Mucosa of descending colon (tissue), 3 donors: ENCODE data around the gene RSPH6A. TPM values are rescaled to one million over a fixed set of nuclear protein-coding genes. Genes with fewer than 3 reads are reported as not detected.
A peak's percentile ranks its signal among the peaks of the same experiment; 100 is the strongest.

Source experiments
- ATAC-seq: fragments of 200-7000 bp; cut with Tn5 transposase; one replicate; pipeline ENCODE4 v1.9.1; 2020; ENCODE audit warnings: mild to moderate bottlenecking, moderate library complexity
- DNase-seq, 3 donors: peaks; one replicate each; pipeline ENCODE4 v3.0.0-alpha.2; 2020
- H3K36me3 ChIP-seq: fragments of 200-600 bp; one replicate; pipeline ENCODE4 v1.8.0; 2021; ENCODE audit warnings: low read depth, mild to moderate bottlenecking
- H3K4me1 ChIP-seq: fragments of 200-600 bp; one replicate; pipeline ENCODE4 v1.8.0; 2021; ENCODE audit warnings: low read depth, mild to moderate bottlenecking
- H3K4me3 ChIP-seq: fragments of 200-600 bp; one replicate; pipeline ENCODE4 v1.8.0; 2021; ENCODE audit warnings: mild to moderate bottlenecking
- H3K9me3 ChIP-seq: fragments of 200-600 bp; one replicate; pipeline ENCODE4 v1.8.0; 2021; ENCODE audit warnings: mild to moderate bottlenecking
- intact Hi-C, 2 donors: fragments of 100-400 bp; cut with DNase I in 1 of 2; cut with micrococcal nuclease in 1 of 2; formaldehyde crosslinking; loops; one replicate each; pipeline versions ENCODE4 v1.11.0 to v1.11.1; 2022; cut with DNase I, micrococcal nuclease
- total RNA-seq, 3 donors: library from RNA; stranded (reverse); fragmentation: NEBNext Ultra II Directional in 2 of 3; extraction: Animal tissue kit (Norgen Biotek cat#: 25700) in 2 of 3; gene quantifications; one replicate each; pipeline versions ENCODE4 v1.2.1 to v1.2.4, GENCODE V29; 2021 to 2023
- TF ChIP-seq, protein P1 (sequence below): fragments of 200-600 bp; IDR thresholded peaks from one replicate; pipeline ENCODE4 v1.8.0; 2022; ENCODE audit warnings: antibody characterized with exemption, mild to moderate bottlenecking
- donor health status: DM: no; HTN: no; CAD: no; lungs with moderate emphysema.
- donor health status: DM: no; HTN: no; CAD: no.
- donor health status: DM: no; HTN: yes; CAD: no.

RSPH6A gene
- total RNA-seq, 3 donors from 2014 or later = 0.16 to 0.24 (median 0.20) TPM

DNA sequence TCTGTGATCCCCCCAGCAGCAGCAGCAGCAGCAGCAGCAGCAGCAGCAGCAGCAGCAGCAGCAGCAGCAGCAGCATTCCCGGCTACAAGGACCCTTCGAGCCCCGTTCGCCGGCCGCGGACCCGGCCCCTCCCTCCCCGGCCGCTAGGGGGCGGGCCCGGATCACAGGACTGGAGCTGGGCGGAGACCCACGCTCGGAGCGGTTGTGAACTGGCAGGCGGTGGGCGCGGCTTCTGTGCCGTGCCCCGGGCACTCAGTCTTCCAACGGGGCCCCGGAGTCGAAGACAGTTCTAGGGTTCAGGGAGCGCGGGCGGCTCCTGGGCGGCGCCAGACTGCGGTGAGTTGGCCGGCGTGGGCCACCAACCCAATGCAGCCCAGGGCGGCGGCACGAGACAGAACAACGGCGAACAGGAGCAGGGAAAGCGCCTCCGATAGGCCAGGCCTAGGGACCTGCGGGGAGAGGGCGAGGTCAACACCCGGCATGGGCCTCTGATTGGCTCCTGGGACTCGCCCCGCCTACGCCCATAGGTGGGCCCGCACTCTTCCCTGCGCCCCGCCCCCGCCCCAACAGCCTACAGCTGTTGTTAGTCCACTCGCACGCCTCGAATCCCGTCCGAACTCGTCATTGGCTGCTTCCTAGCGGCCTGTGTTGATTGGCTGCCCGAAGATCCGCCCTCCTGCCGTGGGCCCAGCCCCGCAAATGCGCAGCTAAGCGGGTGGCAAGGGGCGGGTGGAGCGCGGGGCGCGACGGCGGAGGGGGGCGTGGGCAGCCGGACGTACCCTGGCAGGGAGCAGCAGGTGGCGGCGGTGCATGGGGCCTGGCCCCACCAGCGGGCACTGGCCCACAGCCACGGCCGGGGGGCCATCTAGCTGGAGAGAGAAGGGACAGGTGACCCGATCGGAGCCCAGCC, 44.7 kb downstream of the RSPH6A start:
- Histone ChIP-seq H3K4me1 (peaks cover 22% of the 10 kb centered on the region), H3K36me3 (no peaks in the 10 kb centered on the region), H3K9me3 (no peaks in the 10 kb centered on the region), H3K4me3 (peak overlapping the region; percentile 19)
- peak; percentile 77 for ATAC-seq
- TF ChIP-seq, protein P1, sequence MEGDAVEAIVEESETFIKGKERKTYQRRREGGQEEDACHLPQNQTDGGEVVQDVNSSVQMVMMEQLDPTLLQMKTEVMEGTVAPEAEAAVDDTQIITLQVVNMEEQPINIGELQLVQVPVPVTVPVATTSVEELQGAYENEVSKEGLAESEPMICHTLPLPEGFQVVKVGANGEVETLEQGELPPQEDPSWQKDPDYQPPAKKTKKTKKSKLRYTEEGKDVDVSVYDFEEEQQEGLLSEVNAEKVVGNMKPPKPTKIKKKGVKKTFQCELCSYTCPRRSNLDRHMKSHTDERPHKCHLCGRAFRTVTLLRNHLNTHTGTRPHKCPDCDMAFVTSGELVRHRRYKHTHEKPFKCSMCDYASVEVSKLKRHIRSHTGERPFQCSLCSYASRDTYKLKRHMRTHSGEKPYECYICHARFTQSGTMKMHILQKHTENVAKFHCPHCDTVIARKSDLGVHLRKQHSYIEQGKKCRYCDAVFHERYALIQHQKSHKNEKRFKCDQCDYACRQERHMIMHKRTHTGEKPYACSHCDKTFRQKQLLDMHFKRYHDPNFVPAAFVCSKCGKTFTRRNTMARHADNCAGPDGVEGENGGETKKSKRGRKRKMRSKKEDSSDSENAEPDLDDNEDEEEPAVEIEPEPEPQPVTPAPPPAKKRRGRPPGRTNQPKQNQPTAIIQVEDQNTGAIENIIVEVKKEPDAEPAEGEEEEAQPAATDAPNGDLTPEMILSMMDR = peak; percentile 89
- peak; percentile 95 to 98 (median 96) for DNase-seq
- intact Hi-C loops = no loop called here

GRCh38 chr19:45769821-45770191, 45.3 kb downstream of the RSPH6A start:
- intact Hi-C loops = no loop called here
- Histone ChIP-seq H3K4me1 (peaks cover 23% of the 10 kb centered on the region), H3K4me3 (peak overlapping the region; percentile 19), H3K9me3 (no peaks in the 10 kb centered on the region), H3K36me3 (no peaks in the 10 kb centered on the region)
- ATAC-seq = peak; percentile 3
- peak; percentile 64 to 80 (median 76) for DNase-seq
- TF ChIP-seq, protein P1 = no peak

DNA sequence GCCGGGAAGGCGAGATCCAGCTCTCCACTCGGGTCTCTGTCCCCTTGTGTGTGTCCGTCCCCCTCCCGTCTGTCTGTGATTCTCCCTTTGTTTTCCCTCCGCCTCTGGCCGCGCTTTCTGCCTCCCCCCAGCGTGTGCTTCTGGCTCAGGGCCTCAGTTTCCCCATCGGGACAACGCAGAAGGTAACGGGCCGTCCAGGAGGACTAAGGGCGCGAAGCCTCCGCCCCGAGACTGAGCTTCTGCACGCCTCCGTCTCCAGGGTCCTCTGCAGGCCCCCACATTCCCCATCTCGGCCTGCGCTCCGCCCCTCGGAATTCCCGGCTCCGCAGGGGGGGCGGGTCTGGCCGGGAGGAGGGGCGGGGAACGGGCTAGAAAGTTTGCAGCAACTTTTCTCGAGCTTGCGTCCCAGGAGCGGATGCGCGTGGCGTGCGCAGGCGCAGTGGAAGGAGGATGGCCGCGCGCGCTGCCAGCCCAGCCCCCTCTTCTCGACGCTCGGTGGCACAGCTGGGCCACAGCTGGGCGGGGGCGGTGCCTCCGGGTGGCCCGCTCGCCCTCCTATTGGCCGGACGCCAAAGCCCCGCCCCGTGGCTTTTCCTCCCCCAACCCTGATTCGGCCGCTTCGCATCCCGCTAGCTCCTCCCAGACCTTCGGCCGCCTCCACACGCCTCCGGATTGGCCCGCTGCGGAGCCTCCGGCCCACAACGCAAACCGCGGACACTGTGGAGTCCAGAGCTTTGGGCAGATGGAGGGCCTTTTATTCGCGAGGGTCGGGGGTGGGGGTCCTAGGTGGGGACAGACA, 45.9 kb downstream of the RSPH6A start, which contains the start of gene SIX5:
TSS of gene SIX5 (minus strand) at position 269 of the 799 bp plus-strand sequence. CDS start 408 bp downstream, outside the sequence.
- TF ChIP-seq, protein P1 = no peak
- peak within 1 kb of the TSS; percentile 52 for H3K4me3 ChIP-seq
- no peaks in the 10 kb centered on the region for H3K36me3 ChIP-seq
- H3K4me1 ChIP-seq = peaks cover 27% of the 10 kb centered on the region
- intact Hi-C loops = no loop called here
- ATAC-seq = peak; percentile 69
- DNase-seq = peak; percentile 99 to 100 (median 99)
- H3K9me3 ChIP-seq = no peaks in the 10 kb centered on the region

GRCh38 chr19:45768655-45768983, 46.5 kb downstream of the RSPH6A start:
- H3K4me3 ChIP-seq = peak overlapping the region; percentile 52
- ATAC-seq = no peak
- no peaks in the 10 kb centered on the region for H3K36me3 ChIP-seq
- TF ChIP-seq, protein P1 = no peak
- peaks cover 30% of the 10 kb centered on the region for H3K4me1 ChIP-seq
- peak in 2 of 3 donors; percentile 70 for DNase-seq
- H3K9me3 ChIP-seq = no peaks in the 10 kb centered on the region
- intact Hi-C loops = no loop called here

GRCh38 chr19:45767881-45768654, 47.0 kb downstream of the RSPH6A start:
- peak; percentile 69 to 81 (median 74) for DNase-seq
- peak; percentile 2 for ATAC-seq
- Histone ChIP-seq H3K4me1 (peaks cover 30% of the 10 kb centered on the region), H3K36me3 (no peaks in the 10 kb centered on the region), H3K4me3 (peak overlapping the region; percentile 52), H3K9me3 (no peaks in the 10 kb centered on the region)
- TF ChIP-seq, protein P1 = no peak
- intact Hi-C loops = no loop called here
